IPS-11a (cell line): ENCODE measurements around the gene ATG2B.
A peak's percentile ranks its signal among the peaks of the same experiment; 100 is the strongest.
"Not testable (repeated sequence)": the region's sequence is repeated elsewhere in the genome, so short reads cannot be mapped to it uniquely, and the experiment has no call there.

Source experiments
- H3K4me3 ChIP-seq: one replicate; pipeline ENCODE4 v1.5.1; 2013; ENCODE audit warnings: low read depth, low read length, control low read depth

Gene ATG2B

DNA sequence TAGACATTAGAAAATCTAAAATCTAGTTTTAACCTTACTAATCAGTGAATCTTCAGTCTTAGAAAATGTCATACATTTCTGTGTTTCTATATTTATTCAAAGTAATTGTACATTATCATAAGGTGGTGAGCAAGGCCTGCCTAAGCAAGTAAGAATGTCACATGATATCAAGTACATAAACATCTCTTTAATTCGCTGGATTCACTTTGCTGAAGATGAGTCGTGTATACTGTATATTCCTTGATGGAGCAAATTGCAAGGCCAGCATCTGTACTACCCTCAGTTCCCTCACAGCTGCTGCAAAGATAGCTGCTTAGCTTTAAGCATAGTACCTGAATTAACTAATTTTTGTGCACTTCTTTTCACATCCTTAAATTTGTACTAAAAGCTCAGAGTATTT, 20.3 kb upstream of the ATG2B start:
- H3K4me3 ChIP-seq = no peak overlapping the region

DNA sequence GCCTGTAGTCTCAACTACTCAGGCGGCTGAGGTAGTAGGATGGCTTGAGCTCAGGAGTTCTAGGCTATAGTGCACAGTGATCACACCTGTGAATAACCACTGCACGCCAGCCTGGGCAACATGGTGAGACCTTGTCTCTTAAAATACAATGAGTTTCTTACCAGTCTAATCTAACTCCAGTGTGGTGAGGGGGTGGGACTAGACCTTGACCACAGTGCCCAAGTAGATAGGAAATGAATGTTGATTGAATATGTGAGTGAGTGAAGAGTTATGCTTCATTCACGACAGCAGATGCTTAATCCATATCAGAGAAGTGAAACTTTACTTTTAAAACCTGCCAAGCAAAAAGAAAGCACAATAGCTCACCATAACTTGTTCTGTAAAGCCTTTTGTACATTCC, 17.6 kb upstream of the ATG2B start:
- no peak overlapping the region for H3K4me3 ChIP-seq

DNA sequence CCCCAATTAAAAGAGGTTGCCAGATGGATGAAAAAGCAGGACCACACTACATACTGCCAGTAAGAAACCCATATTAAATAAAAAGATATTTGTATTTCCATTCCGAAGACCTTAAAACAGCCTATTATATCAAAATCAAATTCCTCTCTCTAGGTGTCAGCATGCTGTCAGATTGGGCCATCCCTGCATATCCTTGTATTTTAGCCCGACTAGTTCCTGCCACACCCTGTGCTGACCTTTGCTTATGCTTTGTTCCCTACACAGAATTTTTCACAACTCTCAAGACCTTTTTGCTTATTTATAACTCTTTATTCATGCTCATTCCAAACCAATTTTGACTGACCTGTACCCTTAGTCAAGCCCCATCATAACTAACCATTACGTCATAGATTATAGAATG, 13.0 kb upstream of the ATG2B start:
- no peak overlapping the region for H3K4me3 ChIP-seq

DNA sequence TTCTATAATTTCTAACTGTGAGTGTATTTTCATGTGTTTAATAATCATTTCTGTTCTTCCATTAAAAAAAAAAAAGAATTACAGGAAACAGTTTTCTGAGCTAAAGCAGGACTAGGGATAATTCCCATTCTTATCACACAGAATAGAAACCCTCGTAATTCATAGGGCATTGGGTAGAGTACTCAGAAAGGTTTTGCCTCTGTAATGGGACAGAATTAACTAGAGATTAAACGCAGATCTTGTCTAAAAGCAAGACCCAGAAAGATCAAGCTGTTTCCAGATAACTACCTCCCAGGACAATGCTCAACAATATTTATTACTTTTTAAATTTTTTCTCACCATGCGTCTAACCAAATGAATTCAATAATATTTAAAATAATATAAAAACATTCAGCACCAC, 10.4 kb upstream of the ATG2B start:
- no peak overlapping the region for H3K4me3 ChIP-seq

GRCh38 chr14:96370528-96370927, 7.4 kb upstream of the ATG2B start:
- H3K4me3 ChIP-seq = no peak overlapping the region

- H3K4me3 ChIP-seq = no peak overlapping the region
Measured at GRCh38 chr14:96368534-96368933, 5.4 kb upstream of the ATG2B start.

GRCh38 chr14:96364962-96365361, 1.8 kb upstream of the ATG2B start:
- H3K4me3 ChIP-seq = no peak overlapping the region

GRCh38 chr14:96363751-96364336, 703 bp upstream of the ATG2B start:
- peak overlapping the region; percentile 93 for H3K4me3 ChIP-seq

DNA sequence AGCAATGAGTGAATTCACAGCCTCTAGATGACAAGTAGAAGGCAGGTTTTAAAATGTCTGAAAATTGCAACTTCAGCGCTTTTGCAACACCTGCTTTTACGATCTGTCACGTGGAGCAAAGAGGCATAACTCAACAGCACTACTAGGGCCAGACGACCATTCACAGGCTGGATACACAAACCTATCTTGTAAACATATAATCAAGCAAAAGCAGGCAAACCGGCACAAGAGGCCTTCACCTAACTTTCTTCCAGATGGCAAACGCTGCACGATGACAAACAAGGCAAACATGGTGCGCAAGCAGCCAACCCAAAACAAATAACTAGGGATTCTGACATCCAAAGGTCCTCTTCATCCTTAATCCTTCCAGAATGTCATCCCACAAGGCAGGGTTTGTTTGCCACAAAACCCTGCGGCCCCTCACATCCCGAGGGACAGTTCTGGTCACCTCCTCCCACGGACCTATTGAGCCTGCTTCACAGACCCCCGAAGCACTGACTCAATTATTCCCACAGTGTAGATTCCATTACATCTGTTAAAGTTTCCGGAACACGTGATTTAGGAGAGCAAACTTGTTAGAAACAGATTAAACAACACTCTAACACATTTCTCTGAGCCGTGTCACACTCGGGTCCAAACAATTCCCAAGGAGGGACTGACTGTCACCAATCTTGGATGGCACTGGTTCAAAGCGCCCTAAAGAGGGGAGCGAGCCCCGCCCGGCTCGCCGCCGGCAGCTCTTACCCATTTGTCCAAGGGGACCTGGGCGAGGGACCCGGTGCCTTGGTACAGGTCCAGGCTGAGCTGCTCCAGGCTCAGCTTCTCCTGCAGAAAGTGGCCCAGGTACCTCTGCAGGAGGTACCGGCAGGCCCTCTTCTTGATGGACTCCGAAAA, 823 bp downstream of the ATG2B start:
- peak overlapping the region; percentile 90 for H3K4me3 ChIP-seq

- H3K4me3 ChIP-seq = no peak overlapping the region
Measured at GRCh38 chr14:96359959-96360358, 3.2 kb downstream of the ATG2B start.

- no peak overlapping the region for H3K4me3 ChIP-seq
Measured at GRCh38 chr14:96357216-96357615, 5.9 kb downstream of the ATG2B start.

GRCh38 chr14:96354246-96354645, 8.9 kb downstream of the ATG2B start:
- no peak overlapping the region for H3K4me3 ChIP-seq

DNA sequence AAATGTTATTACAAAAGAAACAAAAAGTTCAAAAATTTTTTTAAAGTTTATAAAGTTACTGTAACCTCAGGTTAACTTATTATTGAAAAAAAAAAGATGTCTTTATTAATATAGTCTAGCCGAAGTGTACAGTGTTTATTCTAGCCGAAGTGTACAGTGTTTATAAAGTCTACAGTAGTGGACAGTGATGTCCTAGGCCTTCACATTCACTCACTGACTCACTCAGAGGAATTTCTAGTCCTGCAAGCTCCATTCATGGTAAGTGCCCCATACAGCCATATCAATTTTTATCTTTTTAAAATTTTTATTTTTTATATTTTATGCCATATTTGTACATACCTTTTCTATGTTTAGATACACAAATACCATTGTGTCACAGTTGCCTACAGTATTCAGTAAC, 10.4 kb downstream of the ATG2B start:
- H3K4me3 ChIP-seq = no peak overlapping the region

GRCh38 chr14:96351986-96352385, 11.2 kb downstream of the ATG2B start:
- H3K4me3 ChIP-seq = no peak overlapping the region

DNA sequence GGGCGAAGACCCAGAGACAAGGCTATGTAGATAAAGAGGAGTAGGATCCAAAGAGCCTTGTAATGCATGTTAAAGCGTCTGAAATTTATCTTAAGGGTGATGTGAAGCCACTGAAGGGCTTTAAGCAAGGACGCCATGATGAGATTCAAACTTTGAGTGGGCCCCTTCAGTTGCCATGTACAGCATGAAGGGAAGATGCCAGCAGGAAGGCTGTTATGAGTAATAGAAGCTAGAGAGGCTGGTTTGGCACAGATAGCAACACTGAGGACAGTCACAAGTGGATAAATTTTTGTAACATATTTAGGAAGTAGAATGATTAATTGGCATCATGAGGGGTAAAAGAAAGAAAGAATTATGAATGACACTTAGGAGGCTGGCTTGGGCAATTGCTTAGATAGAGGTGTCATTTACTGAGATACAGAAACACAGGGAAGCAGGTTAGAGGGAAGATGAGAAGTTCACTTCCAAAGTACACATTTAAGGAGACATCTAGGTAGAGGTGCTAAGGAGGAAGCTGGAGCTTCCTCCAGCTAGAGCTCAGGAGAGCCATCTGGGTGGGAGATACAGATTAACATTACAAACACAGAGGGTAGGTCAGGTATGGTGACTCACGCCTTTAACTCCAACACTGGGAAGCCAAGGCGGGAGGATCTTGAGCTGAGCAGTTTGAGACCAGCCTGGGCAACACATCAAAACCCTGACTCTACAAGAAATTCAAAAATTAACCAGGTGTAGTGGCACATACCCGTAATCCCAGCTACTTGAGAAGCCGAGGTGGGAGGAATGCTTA, 13.7 kb downstream of the ATG2B start:
- H3K4me3 ChIP-seq = no peak overlapping the region

GRCh38 chr14:96347957-96348356, 15.2 kb downstream of the ATG2B start:
- not testable (repeated sequence) for H3K4me3 ChIP-seq

DNA sequence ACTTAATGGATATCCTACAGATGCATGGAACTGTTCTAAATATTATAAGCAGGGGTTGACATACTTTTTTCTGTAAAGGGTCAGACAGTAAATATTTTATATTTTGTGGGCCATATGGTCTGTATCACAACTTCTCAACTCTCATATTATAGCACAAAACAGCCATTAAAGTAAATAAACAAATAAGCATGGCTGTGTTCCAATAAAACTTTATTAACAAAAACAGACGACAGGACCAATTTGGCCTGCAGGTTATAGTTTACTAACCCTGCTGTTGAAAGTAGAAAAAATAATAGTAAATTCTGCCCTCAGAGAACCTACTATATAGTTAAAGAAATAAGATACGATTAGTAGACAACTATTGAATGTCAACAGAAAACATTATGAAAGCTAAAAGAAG, 17.5 kb downstream of the ATG2B start:
- H3K4me3 ChIP-seq = no peak overlapping the region

- H3K4me3 ChIP-seq = no peak overlapping the region
Measured at GRCh38 chr14:96341323-96341722, 21.8 kb downstream of the ATG2B start.

DNA sequence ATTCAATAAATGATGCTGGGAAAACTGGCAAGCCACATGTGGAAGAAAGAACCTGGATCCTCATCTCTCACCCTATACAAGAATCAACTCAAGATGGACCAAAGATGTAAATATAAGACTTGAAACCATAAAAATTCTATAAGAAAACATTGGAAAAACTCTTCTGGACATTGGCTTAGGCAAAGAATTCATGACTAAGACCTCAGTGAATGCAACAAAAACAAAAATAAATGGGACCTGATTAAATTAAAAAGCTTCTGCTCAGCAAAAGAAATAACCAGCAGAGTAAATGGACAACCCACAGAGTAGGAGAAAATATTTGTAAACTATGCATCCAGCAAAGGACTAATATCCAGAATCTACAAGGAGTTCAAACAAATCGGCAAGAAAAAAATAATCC, 24.6 kb downstream of the ATG2B start:
- H3K4me3 ChIP-seq = no peak overlapping the region

DNA sequence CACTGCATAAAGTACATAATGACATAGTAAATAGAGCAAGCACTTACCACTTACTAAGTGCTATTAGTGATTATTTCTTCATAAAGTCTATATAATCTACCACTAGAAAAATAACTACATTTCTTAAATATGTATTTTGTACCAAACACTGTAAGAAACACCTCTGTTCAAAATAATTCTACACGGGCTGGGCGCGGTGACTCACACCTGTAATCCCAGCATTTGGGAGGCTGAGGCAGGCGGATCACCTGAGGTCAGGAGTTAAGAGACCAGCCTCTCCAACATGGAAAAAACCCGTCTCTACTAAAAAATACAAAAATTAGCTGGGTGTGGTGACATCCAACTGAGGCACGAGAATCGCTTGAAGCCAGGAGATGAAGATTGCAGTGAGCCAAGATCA, 38.9 kb downstream of the ATG2B start:
- no peak overlapping the region for H3K4me3 ChIP-seq

GRCh38 chr14:96320605-96321004, 42.5 kb downstream of the ATG2B start:
- no peak overlapping the region for H3K4me3 ChIP-seq

DNA sequence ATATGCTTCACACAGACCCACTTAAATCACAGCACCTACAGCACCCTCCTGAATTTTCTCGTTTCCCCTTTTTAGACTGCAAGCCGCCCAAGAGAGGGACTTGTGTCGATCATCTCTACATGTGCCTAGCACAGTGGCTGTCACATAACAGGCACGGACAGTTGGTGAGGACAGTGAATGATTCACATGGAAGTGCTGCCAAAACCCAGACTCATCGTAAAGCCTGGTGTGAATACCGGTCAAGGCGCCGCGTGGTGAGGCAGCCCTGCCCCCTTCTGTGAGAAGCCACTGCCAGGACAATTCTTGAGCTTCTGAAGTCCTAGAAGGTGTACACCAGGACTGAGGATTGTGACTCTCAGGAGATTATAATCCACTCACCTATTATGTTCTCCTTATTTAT, 44.3 kb downstream of the ATG2B start:
- no peak overlapping the region for H3K4me3 ChIP-seq
